Activated CD4-positive, CD25-positive, alpha-beta regulatory T cell treated with anti-CD3 and anti-CD28 coated beads, Interleukin-2, amount 50 U/mL, for 24 hours (primary cell): ENCODE data around the gene TXLNB.

Source experiments
- ATAC-seq, 2 donors: fragments of 150-1000 bp; cut with Tn5 transposase; one replicate each; pipeline ENCODE4 v1.10.0; 2021; ENCODE audit warnings: mild to moderate bottlenecking in 1 of 2, moderate library complexity in 1 of 2

TXLNB gene

DNA sequence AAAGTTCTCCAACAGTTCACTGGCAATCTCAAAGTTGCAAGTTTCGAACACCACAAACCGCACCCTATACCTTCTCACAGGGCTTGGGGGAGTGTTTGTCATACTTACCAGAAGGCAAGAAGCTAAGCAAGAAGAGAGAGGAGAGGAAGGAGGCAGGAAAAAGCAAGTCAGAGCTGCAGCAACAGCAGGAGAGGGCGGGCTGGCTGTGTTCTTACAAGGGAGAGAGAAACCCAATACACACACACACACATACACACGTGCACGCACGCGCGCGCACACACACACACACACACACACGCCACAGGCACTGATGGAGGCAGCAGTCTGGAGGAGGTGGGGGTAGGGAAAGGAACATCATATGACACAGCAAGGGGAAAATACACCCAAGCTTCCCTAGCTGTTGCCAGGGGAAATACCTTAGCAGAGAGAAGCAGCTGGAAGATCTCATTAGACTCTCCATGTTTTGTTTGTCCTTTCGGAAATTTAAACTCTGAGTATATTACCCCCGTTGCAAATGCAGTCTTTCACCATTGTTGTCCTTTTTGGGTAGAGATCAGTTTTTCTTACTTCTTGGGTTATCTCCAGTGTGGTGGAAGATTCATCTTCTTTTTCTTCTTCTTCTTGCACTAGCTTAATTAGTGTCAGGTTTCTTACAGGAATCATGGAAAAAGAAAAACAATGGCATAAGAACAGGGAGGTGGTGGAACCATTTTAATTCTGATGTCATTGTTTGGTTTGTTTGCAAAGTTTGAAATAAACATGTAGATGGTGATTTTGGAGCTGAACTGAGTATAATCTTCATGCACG, at the start of gene TXLNB:
Gene TXLNB (minus strand): TSS at position 186 of the 807 bp plus-strand sequence. CDS start 3,099 bp downstream, outside the sequence.
- peak; percentile 91 to 92 for ATAC-seq

DNA sequence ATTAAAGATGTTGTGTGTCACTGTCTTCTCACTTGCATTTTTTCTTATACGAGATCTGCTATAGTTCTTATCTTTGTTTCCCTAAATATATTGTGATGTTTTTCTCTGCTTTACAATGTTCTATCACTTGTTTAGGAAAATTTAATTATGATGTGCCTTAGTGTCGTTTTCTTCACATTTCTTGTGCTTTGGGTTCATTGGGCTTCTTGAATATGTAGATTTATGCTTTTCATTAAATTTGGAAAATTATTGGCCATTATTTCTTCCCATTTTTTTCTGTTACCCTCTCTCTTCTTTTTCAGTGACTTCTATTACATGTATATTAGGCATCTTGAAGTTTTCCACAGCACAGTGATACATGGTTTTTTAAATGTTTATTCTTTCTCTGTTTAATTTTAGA, 49.3 kb upstream of the TXLNB start:
- ATAC-seq, result no peak

DNA sequence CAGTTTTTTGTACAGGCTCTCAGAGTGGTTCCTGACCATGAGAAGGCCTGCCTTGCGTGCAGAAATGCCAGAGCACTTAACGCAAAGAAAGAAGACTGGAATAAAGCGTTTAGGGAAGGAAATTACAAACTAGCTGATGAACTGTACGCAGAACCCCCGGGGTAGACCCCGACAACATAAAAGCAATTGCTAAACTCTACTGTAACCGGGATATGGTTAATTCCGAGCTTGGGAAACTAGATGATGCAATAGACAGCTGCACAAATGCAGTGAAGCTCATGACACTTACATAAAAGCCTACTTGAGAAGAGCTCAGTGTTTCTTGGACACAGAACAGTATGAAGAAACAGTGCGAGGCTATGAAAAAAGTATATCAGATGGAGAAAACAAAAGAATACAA, 47.0 kb upstream of the TXLNB start:
- no peak for ATAC-seq

DNA sequence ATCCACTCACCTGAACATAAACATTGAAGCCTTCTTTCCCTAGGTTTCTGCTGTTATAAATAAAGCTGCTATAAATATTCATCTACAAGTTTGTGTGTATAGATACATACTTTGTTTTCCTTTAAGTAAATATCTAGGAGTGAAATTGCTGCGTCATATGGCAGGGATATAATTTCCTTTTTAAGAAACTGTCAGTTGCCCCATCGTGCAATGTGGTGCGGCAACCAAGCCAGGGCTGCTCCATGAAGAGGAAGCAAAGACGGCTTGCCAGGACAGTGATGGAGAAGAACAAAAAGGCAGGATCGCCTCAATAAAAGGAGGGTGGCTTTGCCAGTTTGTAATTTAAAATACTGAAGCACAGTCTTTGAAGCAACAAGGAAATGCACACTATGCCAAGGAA, 46.0 kb upstream of the TXLNB start:
- ATAC-seq, result no peak

DNA sequence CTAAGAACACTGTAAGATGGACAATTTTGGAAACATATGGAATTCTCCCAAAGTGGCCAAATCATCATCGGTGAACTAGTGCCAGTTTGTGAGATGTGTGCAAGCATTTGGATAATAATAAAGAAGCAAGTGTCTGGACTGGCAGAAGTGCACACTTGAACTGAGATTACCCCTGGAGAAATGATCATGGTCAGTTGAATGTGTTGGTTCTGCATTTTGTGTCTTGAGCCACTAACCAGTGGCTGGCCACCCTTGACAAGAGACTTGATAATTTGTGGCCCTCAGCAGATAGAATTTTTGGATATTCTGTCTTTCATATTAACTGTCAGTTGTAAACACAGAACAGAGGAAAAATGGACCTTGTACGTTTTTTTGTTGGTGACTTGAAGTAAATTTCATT, 45.2 kb upstream of the TXLNB start:
- no peak for ATAC-seq

DNA sequence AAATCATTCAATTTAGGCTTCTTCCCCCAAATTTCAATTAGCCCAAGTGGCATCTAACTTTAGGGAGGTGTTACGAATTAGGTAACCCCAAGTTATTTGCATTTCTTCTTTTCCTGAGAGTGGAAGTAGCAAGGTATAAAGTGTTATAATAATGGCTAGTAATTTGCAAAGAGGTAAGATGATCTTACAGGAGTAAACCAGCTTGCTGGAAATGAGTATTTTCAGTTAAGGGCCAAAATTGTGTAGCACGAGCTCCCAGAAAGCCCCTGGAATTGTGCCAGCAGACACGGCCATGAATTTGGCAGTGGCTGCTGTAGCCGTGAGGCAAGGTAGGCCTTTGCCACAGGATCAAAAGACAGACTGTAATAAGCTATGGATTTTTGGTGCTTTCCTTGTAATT, 44.7 kb upstream of the TXLNB start:
- no peak for ATAC-seq

DNA sequence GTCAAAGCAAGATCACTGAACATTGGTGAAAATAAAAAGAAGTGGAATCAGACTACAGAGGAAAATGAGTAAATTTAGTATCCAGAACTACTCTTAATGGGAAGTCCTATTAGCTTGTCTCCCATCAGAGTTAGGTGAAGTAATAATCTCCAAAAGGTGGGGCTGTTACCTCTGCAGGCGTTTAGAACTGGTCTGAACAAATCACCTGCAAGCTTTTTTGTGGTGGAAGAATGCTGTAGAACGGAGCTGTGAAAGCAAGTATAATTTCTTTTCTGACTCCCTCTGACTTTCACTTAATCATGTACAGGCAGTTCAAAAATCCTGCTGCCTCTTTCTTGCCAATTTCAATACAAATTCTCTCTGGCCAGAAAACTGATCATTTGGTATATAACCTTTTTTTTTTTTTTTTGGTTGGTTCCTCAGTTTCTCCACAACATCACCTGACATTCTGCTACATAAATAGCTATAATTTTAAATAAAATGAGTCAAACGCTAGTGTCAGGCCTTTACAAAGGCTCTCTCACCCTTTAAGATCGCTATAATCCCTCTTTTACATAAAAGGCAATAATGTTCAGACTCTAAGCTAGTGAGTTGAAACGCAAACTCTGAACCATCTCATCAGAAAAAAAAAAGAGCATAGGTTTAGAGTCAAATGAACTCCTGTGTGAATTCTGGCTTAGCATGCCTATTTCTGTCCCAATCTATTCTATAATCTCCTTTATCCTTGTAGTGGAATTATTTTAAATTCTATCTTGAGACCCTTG, 43.8 kb upstream of the TXLNB start:
- no peak for ATAC-seq

DNA sequence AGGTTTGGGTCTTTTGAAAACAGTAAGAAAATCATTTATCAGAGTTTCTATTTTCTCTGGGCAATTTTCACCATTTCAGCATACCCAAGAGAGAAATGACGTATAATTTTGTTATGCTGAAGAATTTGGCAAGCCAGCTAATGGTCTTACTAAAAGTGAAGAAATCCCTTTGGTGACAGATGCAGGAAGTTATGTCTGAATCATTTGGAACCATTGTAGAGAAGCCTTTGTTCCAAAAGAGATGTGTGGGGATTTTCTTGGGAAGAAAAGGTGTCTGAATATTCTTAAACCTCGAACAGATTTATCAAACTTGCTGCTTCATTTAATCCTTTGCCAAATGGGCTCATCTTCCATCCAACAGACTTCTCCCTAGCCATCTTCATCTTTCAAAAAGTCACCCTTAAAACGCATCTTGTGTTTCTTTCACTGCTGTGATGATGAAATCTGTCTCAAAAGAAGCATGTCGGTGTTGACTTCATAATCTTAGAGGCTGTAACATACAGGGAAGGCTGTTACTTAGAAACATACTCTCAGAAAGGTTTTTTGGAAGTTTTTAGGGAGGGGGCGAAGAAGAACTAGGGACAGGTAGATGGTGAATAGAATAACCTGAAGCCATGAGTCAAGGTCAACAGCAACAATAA, 43.1 kb upstream of the TXLNB start:
- no peak for ATAC-seq

DNA sequence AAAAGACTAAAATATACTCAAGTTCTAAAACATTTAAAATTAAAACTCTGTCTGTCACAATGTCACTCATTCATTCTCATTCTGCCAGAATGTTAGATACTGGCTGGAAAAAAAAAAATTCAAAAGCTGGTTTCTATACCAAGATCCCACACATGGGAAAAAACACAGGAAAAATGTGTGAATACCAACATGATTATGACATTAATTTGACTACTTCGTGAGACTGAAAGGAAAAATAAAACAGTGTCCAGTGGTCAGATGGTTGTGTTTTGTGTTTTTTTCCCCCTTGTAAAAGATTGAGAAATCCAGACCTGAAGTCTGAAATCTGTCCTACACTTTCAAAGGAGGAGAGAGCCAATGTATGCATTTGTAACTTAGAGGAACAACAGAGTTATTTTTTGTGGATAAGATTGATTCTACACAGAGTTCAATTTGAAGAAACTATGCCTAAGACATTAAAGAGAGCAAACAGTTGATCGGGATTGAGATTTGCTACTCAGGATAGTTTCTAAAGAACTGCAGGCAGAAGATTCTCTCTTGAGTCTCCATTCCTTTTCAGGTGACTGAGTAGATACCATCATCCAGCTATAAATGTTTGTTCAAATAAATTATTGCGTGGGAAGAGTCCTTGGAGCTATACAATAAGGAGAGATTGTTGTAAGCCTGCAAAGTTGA, 39.2 kb upstream of the TXLNB start:
- no peak for ATAC-seq

DNA sequence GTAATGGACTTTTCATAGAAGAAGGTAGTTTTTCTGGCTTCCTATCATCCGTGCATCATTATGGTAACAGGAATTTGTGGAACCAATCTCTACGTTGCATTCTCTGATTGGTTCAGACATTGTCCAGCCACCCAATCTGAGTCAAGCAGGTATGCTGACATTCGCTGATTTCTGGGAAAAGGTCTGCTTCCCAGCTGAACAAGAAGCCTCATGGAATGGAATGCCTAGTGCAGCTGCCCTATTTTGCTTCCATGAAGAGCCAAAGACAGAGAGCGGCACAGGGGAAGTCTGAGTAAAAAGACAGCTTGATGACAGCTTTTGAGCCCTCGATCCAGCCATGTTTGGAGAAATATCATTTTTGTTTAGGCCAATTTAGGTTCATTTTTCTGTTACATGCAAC, 38.5 kb upstream of the TXLNB start:
- ATAC-seq, result no peak

DNA sequence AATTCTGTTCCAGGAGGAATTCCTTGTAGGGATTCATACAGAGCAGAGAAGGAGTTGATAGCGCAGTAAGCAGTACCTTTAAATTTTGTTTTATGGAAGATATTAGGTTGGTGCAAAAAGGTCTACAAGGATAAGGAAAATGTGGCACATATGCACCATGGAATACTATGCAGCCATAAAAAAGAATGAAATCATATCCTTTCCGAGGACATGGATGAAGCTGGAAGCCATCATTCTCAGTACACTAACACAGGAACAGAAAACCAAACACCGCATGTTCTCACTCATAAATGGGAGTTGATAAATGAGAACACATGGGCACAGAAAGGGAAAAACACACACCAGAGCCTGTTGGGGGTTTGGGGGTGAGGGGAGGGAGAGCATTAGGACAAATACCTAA, 37.4 kb upstream of the TXLNB start:
- no peak for ATAC-seq

DNA sequence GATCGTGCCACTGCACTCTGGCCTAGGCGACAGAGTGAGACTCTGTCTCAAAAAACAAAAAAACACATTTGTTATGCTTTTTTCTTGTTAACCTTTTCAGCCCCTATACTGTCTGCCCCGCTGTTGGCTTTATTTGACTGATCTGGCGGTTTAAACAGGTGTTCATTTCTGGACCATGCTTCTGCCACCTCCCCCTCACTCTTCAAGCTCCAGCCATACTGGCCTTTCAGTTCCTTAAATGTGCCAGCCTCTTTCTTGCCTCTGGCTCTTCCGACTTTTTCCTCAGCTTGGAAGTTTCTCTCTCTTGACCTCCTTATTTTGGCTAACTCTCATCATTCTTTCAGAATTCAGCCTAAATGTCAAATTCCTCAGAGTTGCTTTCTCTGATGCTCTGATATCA, 35.2 kb upstream of the TXLNB start:
- no peak for ATAC-seq

DNA sequence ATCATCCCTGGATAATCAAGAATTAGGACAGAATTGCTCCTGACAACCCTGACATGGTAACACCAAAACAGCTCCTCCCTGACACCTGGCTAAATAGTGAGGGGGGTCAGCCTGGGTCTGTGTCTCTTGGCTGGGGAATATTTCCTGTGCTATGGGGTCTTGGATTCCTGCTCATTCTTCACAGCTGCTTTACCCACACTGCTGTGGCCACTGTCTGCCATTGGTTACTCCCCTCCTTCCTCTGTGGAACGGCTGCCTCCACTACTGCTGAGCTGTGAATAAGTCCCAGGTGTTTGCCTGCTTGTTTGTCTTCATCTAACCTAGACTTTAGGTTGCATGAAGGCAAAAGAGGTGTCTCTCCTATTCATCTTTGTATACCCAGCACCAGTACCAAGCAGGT, 33.9 kb upstream of the TXLNB start:
- no peak for ATAC-seq

DNA sequence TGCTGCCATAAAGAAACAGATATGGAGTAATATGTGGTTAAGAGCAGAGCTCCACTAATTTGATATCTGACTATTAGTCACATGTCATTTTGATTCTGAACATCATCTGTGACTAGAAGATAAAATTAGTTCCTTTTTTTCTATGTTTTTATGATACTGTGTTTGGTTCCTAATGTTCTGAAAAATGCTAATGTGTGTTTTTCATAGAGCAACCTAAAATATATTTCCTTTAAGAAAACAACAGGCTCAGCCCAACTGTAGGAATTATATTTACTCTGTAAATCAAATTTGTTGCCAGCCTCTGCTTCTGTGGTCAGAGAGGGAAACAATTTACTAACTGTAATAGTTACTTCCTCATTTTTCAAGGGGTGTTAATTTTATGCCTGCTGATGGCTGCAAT, 33.3 kb upstream of the TXLNB start:
- no peak for ATAC-seq

DNA sequence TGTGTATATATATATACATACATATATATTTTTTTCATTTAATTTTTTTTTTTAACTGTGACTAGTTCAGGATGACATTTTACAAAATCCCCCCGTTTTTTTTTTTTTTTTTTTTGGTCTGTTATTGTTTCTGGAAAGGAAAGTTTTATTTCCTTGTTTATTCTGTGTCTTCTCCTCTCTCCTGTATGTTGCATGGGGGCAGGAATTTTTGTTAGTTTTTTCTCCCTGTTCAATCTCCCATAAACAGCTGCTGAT, 32.4 kb upstream of the TXLNB start:
- ATAC-seq, result no peak

DNA sequence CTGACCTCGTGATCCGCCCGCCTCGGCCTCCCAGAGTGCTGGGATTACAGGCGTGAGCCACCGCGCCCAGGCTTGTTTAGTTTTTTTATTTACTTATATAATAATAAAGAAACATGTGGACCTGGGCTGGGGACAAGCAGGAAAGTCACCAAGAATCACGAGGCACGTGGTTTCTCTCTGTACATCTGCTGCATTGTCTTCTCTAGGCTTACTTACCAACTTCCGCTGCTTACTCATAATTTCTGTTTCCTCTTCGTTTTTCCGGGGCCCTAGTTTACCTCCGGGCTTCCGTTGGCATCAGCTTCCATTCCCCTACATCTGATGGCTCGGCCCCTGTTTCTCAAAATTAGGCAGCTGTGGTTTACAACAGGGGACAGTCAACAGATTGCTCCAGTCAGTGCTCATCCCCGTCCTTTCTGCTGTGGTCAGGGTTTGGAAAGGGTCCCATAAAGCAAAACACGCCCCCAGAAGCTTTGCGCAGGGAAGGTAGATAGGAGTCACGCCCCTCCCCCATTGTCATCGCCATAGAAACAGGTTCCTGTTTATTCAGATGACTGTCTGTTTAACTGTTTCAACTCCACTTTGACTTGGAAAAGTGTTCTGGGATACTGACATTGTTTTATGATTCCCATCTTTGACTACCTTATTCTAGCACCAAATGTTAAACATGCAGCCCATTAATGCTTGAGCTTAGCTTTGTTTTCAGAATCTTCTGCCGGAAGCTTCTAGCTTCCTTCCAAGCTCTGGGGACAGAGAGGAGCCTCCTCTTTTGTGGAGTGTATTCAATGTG, 31.9 kb upstream of the TXLNB start:
- peak; percentile 82 to 85 for ATAC-seq

DNA sequence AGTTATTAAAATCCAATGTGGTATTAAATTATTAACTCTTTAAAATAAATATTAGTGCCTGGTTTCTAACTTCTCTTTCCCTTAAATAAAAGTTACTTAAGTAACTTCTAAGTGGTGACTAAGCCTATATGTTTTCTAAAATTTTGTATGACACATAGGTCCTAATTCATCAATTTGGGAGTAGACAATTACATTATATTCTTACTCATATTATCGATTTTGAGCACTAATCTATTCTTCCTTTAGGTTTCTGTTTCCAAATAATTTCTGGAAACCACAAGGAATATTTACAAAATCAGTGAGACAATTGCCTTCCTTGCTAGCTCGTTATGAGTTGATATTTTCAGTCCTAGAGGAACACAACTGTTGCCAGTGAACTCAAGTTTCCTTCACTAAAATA, 28.3 kb upstream of the TXLNB start:
- ATAC-seq, result no peak

DNA sequence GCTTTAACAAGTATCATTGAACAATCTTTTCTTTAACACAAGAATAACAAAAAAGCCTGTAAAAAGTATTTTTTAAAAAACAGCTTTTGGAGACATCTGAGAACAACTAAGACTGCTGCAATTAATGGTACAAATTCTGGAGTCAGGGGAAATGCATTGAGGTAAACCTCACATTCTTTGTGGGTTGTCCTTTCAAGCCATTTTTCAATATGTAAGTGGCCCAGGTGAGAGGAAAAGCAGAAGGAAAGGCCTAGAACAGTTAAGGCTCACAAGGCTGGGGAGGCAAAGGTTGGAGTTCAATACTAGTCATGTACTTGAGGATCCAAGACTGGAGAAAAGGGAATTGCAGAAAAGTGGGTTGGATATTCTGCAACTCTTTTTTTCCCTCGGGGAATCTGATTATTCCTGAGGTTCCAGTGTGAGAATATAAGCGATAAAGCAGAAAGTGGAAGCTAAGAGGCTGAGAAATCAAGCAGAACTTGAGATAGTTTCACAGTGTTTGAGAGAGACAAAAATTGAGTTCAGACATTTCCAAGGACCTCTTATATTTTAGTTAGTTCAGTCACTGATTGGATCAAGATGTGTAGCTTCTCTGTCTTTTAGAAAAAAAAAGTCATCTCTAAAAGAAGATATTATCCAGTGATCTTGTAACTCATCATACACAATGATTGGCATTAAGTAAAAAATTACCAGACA, 25.0 kb upstream of the TXLNB start:
- ATAC-seq, result no peak

DNA sequence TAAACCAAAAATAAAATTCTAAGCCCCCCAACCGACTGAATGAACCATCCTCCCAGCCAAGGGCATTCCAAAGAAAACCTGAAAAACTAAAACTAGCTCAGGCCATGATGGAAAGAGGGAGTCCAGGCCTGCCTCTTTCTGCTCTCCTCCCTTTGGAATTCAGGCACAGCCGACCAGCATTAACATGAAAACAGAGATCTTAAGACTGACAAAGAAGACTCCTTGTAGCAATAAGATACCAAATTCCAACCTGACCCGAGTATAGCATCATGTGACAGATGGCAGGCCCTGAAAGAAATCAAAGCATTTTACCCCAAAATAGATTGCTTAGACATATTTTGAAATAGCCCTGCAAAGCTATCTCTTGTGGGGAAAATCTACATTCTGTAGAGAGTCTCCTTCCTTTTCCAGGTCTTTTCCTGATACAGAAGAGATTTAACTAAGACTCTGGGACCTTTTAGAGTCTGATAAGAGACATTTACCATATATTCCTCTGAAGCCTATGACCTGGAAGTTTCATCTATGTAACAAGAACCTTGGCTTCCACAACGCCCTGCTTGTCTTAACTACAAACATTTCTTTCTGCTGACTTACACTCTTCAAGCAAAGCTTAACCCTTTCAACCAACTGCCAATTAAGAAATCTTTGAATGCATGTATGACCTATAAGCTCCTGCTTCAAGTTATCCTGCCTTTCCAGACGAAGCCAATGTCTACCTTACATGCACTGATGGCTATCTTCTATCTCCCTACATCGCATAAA, 22.2 kb upstream of the TXLNB start:
- ATAC-seq, result no peak

DNA sequence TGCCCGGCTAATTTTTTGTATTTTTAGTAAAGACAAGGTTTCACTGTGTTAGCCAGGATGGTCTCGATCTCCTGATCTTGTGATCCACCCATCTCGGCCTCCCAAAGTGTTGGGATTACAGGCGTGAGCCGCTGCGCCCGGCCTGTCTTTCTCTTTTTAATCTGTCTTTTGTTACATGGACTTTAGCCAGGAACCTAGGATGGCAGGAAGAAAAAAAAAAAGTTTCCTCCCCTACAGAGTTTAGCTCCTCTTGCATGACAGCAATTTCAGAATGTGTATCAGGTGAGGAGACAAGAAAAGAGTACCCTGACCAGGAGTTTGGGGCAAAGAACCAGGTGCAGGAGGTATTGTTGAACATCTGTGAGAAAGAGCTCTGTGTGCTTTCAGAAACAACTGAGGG, 21.4 kb upstream of the TXLNB start:
- ATAC-seq, result no peak

DNA sequence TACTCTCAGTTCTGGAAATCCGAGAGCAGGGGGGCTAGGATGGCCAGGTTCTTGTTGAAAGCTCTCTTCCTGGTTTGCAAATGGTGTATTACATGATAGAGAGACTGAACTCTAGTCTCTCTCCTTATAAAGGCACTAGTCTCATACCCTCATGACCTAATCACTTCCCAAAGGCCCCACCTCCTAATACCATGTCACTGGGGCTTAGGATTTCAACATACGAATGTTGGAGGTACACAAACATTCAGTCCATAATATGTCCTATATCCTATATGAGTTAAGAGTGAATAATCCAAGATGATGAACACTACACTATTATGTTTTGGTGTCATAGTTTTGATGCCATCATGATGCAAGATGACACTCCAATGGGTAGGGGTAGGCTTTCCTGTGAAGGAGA, 20.0 kb upstream of the TXLNB start:
- ATAC-seq, result no peak
